Kidney epithelial cell (primary cell): ENCODE data around the gene THSD7B. TPM values are rescaled to one million over a fixed set of nuclear protein-coding genes. Genes with fewer than 3 reads are reported as not detected.
"Not testable (repeated sequence)": the region's sequence is repeated elsewhere in the genome, so short reads cannot be mapped to it uniquely, and the experiment has no call there.

Source experiments
- DNase-seq: peaks from one replicate; pipeline ENCODE4 v3.0.0-alpha.2; 2010; ENCODE audit warnings: low read depth
- H3K27me3 ChIP-seq: 2 replicates; pipeline ENCODE4 v1.6.0; 2011; ENCODE audit warnings: low read length; ENCODE audit not compliant: control insufficient read depth, insufficient read depth
- H3K36me3 ChIP-seq: 2 replicates; pipeline ENCODE4 v1.5.1; 2011; ENCODE audit warnings: low read length; ENCODE audit not compliant: control insufficient read depth, insufficient read depth
- H3K4me3 ChIP-seq: 2 replicates; pipeline ENCODE4 v1.5.1; 2011; ENCODE audit warnings: low read depth, mild to moderate bottlenecking, control low read depth, low read length
- total RNA-seq: library from RNA; depleted of rRNA; stranded (reverse); fragments of >200 nt; gene quantifications from 2 replicates; pipeline ENCODE4 v1.2.3, GENCODE V29; 2015
- TF ChIP-seq, protein P1 (sequence below): IDR thresholded peaks from 2 replicates; pipeline ENCODE4 v1.5.1; 2011; ENCODE audit warnings: mild to moderate bottlenecking, moderate library complexity, low read length, control low read depth, inconsistent platforms; ENCODE audit not compliant: insufficient read depth, poor library complexity, severe bottlenecking

THSD7B gene
- total RNA-seq, 1 donor from 2014 or later = 0.04 TPM

DNA sequence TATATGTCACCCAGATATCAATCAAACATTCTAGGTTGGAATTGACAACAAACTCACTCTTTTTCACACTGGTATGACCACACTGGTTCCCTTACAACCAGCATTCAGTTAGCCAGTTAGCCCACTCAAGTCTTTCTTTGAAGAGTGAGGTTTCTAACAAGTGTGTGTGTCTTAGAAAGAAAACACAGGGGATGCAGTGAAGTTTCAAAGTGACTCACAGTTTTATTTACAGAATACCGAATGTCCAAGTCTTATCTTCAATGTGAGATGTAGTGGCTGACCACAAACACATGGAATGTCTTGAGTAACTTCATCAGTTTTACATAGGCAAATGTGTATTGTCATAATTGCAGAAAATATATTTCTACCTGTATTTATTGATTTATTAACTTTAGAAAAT lies 924.2 kb downstream of the THSD7B start:
- TF ChIP-seq, protein P1, sequence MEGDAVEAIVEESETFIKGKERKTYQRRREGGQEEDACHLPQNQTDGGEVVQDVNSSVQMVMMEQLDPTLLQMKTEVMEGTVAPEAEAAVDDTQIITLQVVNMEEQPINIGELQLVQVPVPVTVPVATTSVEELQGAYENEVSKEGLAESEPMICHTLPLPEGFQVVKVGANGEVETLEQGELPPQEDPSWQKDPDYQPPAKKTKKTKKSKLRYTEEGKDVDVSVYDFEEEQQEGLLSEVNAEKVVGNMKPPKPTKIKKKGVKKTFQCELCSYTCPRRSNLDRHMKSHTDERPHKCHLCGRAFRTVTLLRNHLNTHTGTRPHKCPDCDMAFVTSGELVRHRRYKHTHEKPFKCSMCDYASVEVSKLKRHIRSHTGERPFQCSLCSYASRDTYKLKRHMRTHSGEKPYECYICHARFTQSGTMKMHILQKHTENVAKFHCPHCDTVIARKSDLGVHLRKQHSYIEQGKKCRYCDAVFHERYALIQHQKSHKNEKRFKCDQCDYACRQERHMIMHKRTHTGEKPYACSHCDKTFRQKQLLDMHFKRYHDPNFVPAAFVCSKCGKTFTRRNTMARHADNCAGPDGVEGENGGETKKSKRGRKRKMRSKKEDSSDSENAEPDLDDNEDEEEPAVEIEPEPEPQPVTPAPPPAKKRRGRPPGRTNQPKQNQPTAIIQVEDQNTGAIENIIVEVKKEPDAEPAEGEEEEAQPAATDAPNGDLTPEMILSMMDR = no peak
- H3K27me3 ChIP-seq = no peaks in the 10 kb centered on the region
- no peak for DNase-seq

DNA sequence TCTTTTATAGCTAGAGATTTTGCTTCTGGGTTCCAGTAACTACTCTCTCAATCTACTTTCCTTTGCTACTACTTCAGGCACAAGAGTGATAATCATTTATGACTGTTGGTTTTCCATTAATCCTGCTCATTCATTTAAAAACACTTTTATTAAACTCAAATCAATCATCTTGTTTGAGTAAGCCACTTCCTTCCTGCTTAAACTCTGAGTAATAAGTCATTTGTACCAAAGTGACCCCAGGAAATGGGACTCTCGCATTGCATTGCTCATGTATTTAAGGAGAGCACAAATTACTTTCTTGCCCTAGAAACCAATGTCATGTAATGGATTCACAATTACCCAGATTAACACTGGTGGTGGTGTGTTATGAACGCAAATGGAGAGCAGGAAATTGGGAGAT lies 928.2 kb downstream of the THSD7B start:
- DNase-seq = no peak
- TF ChIP-seq, protein P1 = no peak
- Histone ChIP-seq H3K36me3 (no peaks in the 10 kb centered on the region), H3K27me3 (no peaks in the 10 kb centered on the region), H3K4me3 (no peak overlapping the region)

More for the DNA sequence above, 924.2 kb downstream of the THSD7B start:
- Histone ChIP-seq H3K4me3 (no peak overlapping the region), H3K36me3 (no peaks in the 10 kb centered on the region)

DNA sequence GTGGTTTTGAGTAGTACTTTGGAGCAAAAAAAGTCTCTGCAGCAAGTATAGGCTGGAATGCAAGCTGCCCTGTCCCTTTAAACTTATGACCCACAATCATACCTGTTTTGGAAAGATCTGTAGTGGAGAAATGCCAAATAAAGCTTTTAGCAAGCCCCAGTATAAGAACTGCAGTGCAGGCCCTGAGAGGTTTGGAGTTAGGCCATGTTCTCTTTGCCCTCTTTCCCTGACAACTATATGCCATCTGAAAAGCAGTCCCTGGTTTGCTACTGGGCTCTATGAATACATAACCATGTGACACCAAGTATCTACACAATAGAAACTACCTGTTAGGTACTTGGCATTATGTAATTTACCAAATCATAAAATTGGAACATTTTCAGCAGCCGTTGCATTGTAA lies 931.6 kb downstream of the THSD7B start:
- no peaks in the 10 kb centered on the region for H3K27me3 ChIP-seq
- no peaks in the 10 kb centered on the region for H3K36me3 ChIP-seq
- TF ChIP-seq, protein P1 = no peak
- no peak for DNase-seq
- H3K4me3 ChIP-seq = no peak overlapping the region

DNA sequence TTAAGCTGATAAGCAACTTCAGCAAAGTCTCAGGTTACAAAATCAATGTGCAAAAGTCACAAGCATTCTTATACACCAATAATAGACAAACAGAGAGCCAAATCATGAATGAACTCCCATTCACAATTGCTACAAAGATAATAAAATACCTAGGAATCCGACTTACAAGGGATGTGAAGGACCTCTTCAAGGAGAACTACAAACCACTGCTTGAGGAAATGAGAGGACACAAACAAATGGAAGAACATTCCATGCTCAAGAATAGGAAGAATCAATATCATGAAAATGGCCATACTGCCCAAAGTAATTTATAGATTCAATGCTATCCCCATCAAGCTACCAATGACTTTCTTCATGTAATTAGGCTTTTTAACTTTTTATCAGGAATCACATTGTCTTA lies 934.9 kb downstream of the THSD7B start:
- H3K27me3 ChIP-seq, DNase-seq, H3K4me3 ChIP-seq, H3K36me3 ChIP-seq: not testable (repeated sequence)

DNA sequence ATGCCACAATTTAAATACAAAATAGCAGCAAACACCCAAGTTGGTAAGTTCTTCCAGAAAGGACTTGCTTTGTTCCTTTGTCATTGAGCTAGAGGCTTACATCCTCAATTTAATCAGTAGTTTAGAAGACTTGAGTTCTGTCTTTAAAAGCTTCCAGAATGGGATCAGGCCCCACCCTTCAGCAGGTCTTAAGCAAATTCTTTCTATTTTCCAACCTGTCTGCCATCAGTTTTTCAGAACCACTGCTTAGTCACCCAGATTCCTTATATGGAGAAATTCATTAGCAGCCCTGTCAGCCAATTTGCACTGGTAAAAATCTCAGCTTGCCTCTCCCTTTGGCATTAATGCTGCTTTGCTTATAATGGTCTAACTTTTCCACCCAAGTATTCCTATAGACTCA lies 935.3 kb downstream of the THSD7B start:
- H3K27me3 ChIP-seq = no peaks in the 10 kb centered on the region
- TF ChIP-seq, protein P1 = no peak
- no peak for DNase-seq
- no peak overlapping the region for H3K4me3 ChIP-seq
- H3K36me3 ChIP-seq = no peaks in the 10 kb centered on the region

DNA sequence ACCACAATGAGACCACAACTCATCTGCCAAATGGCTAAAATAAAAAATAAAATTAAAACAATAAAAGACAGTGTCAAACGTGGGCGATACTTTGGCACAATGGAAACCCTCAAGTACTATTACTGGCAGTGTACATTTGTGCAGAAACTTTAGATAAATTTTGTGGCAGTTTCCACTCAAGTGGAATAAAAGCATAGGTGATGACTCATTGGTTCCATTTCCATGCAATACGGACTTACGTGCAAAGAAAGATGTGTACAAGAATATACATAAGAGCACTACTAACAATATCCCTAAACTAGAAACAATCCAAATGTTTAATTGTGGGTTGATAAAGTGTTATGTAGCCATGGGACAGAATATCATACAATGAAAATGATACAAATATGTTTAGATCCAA lies 940.0 kb downstream of the THSD7B start:
- TF ChIP-seq, protein P1 = no peak

More for the DNA sequence above, 940.0 kb downstream of the THSD7B start:
- Histone ChIP-seq H3K27me3 (no peaks in the 10 kb centered on the region), H3K4me3 (no peak overlapping the region), H3K36me3 (no peaks in the 10 kb centered on the region)
- DNase-seq = no peak
